Measurements from ENCODE around the gene NRAP.

- TF ChIP-seq EZH2 (IDR thresholded peaks at IDR 0.05; ENCODE audit: borderline replicate concordance, low read depth, low read length, severe bottlenecking): no peak
- no peak for TF ChIP-seq POLR2AphosphoS5 (IDR thresholded peaks at IDR 0.05; ENCODE audit: insufficient read depth, low read depth, low read length)
- no peak for TF ChIP-seq FOS (IDR thresholded peaks at IDR 0.05; ENCODE audit: borderline replicate concordance, insufficient read depth, low read length)
Measured at GRCh38 chr10:113705344-113705652, 41.5 kb upstream of the NRAP start.

All from endothelial cell of umbilical vein (primary cell).